ENCODE results near the gene HDAC4. TPM values are rescaled to one million over a fixed set of nuclear protein-coding genes. Genes with fewer than 3 reads are reported as not detected.

HDAC4 gene
- total and polyA plus RNA-seq, 2 of the 8 experiments (the other 6 are each of a cell fraction or from before 2014, with no cell fraction given), result 15.4 to 31.5 TPM

GRCh38 chr2:239272626-239273025, 128.2 kb downstream of the HDAC4 start:
- peaks cover 0 to 6% (median 1%) of the 10 kb centered on the region in 4 experiments; a peak in 1 of 7 replicates for H3K4me1 ChIP-seq (replicated peaks in 1 of 4; ENCODE audit: control insufficient read depth in 3 of 4, insufficient read depth in 4 of 4, low read length in 3 of 4)

More at GRCh38 chr2:239272626-239273025, 128.2 kb downstream of the HDAC4 start:
- Histone ChIP-seq H2AFZ (ENCODE audit: low read length) (no peak overlapping the region), H4K20me1 (replicated peaks in 1 of 2; ENCODE audit: control insufficient read depth in 1 of 2, insufficient read depth in 2 of 2, low read length in 2 of 2) (peaks cover 15 to 29% of the 10 kb centered on the region in 2 experiments), H2AK5ac (ENCODE audit: low read depth, low read length) (no peak overlapping the region), H3K4ac (replicated peaks; ENCODE audit: insufficient read length, low read depth, low read length) (no peak overlapping the region), H3K56ac (replicated peaks; ENCODE audit: insufficient read length, low read depth, low read length) (no peak overlapping the region), H3K23ac (ENCODE audit: insufficient read length) (no peak overlapping the region), H3K27me3 (replicated peaks in 1 of 4; ENCODE audit: control insufficient read depth in 3 of 4, extremely low read depth in 1 of 4, insufficient read depth in 3 of 4, low read length in 3 of 4) (no peaks in the 10 kb centered on the region), H3K79me2 (ENCODE audit: control insufficient read depth in 1 of 2, insufficient read depth in 2 of 2, low read length in 2 of 2) (peaks cover 3 to 91% of the 10 kb centered on the region in 2 experiments; a peak in 2 of 4 replicates), H3K27ac (ENCODE audit: low read depth, low read length) (no peak overlapping the region), H3K36me3 (ENCODE audit: control insufficient read depth in 2 of 4, insufficient read depth in 4 of 4, low read length in 3 of 4) (no peaks in the 10 kb centered on the region), H3K4me2 (ENCODE audit: insufficient read depth in 1 of 2, low read depth in 2 of 2, low read length in 2 of 2) (no peak overlapping the region), H4K91ac (replicated peaks; ENCODE audit: insufficient read length, low read length) (no peak overlapping the region), H2BK15ac (ENCODE audit: low read length) (no peak overlapping the region), H2BK20ac (ENCODE audit: low read length) (no peak overlapping the region), H3K18ac (ENCODE audit: extremely low read depth, low read length) (no peak overlapping the region), H3K9me3 (ENCODE audit: insufficient read depth in 2 of 2, low read depth in 1 of 2, low read length in 1 of 2) (no peaks in the 10 kb centered on the region), H2BK120ac (replicated peaks; ENCODE audit: low read depth, low read length) (no peak overlapping the region), H4K8ac (ENCODE audit: extremely low read depth, insufficient read depth, low read length) (no peak overlapping the region), H3K23me2 (ENCODE audit: low read depth, low read length) (no peaks in the 10 kb centered on the region; the same call in 1 of the 2 replicates), H2BK12ac (ENCODE audit: low read depth, low read length) (no peak overlapping the region), H2BK5ac (ENCODE audit: low read depth, low read length) (no peak overlapping the region), H4K5ac (ENCODE audit: insufficient read length, low read depth, low read length) (no peak overlapping the region), H3K4me3 (ENCODE audit: extremely low read depth in 1 of 4, insufficient read depth in 2 of 4, low read depth in 3 of 4, low read length in 4 of 4) (no peak overlapping the region), H3K79me1 (ENCODE audit: low read depth, low read length) (peaks cover 32% of the 10 kb centered on the region), H3K14ac (ENCODE audit: insufficient read length) (no peak overlapping the region), H3K9ac (replicated peaks in 1 of 4; ENCODE audit: extremely low read depth in 1 of 4, low read depth in 3 of 4, low read length in 3 of 4) (no peak overlapping the region)
- DNase-seq (ENCODE audit: low read depth in 1 of 2, low spot score in 2 of 2) (no peak), FAIRE-seq (no peak)
- TF ChIP-seq POU5F1 (IDR thresholded peaks at IDR 0.05; ENCODE audit: low read depth, low read length) (no peak), NANOG (IDR thresholded peaks at IDR 0.05; ENCODE audit: insufficient read depth, low read depth, low read length, poor library complexity, severe bottlenecking) (no peak), SUZ12 (IDR thresholded peaks at IDR 0.05; ENCODE audit: low read length) (no peak), TAF7 (optimal IDR thresholded peaks at IDR 0.05; ENCODE audit: borderline replicate concordance, low read depth, low read length) (no peak), RAD21 (IDR thresholded peaks at IDR 0.05 in 1 of 2, conservative IDR thresholded peaks at IDR 0.05 in 1 of 2; ENCODE audit: low read depth in 2 of 2, low read length in 2 of 2) (no peak), CHD2 (IDR thresholded peaks at IDR 0.05; ENCODE audit: low read length) (no peak), JUND (IDR thresholded peaks at IDR 0.05; ENCODE audit: low read length) (no peak), BCL11A (IDR thresholded peaks at IDR 0.05; ENCODE audit: low read depth in 2 of 2, low read length in 2 of 2) (no peak), CBX8 (IDR thresholded peaks at IDR 0.05; ENCODE audit: borderline replicate concordance, low read depth, low read length) (no peak), JUN (IDR thresholded peaks at IDR 0.05; ENCODE audit: low read depth, low read length) (no peak)
- ChIA-PET POLR2A (ENCODE audit: partially characterized antibody) (interaction anchor here (1.1 to 2.1 kb wide), 2 partner anchors 8 to 19 kb away, joined by 3 to 4 read pairs; no protein-coding TSS in a partner anchor), CTCF (ENCODE audit: partially characterized antibody) (interaction anchor here (1.0 to 1.2 kb wide), 4 partner anchors 11 to 58 kb away, joined by 3 to 4 read pairs (median 3); no protein-coding TSS in a partner anchor)
- 93% methylated on average over 9 of the region's 9 CpGs; no CpG with 5 or more reads in 1 of the 2 experiments for WGBS, 2 experiments (ENCODE audit: extremely low coverage in 1 of 2, insufficient coverage in 1 of 2, insufficient read length in 1 of 2, insufficient replicate concordance in 2 of 2, low coverage in 1 of 2, low lambda C conversion rate in 2 of 2, missing lambda C conversion rate in 1 of 2)

Data from H1 (cell line).